OCI-LY1 (cell line): ENCODE results near the gene RTTN.

Experiments
- CTCF ChIP-seq: fragments of 200-600 bp; sonication (generic), shearing (Covaris generic); IDR thresholded peaks from 2 replicates; pipeline ENCODE4 v1.5.1; 2017; ENCODE audit warnings: mild to moderate bottlenecking, antibody characterized with exemption, low read length, moderate library complexity, mixed read lengths
- EZH2 ChIP-seq: fragments of 200-600 bp; sonication (generic), shearing (Covaris generic); IDR thresholded peaks from 2 replicates; pipeline ENCODE4 v1.8.0; 2017; ENCODE audit warnings: borderline replicate concordance, mixed run types, mild to moderate bottlenecking, antibody characterized with exemption, low read length, moderate library complexity, mixed read lengths

- TF ChIP-seq CTCF (no peak), EZH2 (no peak)
Observed at GRCh38 chr18:70228536-70228935, 23.0 kb upstream of the RTTN start.
